DMS114 treated with DMSO at 0.1 percent for 48 hours (cell line): ENCODE results near the gene TOM1L2.

Experiments used
- DNase-seq: peaks from one replicate; lab custom pipeline; 2025; ENCODE audit not compliant: unreplicated experiment; lab: John Stamatoyannopoulos, UW

TOM1L2 gene

DNA sequence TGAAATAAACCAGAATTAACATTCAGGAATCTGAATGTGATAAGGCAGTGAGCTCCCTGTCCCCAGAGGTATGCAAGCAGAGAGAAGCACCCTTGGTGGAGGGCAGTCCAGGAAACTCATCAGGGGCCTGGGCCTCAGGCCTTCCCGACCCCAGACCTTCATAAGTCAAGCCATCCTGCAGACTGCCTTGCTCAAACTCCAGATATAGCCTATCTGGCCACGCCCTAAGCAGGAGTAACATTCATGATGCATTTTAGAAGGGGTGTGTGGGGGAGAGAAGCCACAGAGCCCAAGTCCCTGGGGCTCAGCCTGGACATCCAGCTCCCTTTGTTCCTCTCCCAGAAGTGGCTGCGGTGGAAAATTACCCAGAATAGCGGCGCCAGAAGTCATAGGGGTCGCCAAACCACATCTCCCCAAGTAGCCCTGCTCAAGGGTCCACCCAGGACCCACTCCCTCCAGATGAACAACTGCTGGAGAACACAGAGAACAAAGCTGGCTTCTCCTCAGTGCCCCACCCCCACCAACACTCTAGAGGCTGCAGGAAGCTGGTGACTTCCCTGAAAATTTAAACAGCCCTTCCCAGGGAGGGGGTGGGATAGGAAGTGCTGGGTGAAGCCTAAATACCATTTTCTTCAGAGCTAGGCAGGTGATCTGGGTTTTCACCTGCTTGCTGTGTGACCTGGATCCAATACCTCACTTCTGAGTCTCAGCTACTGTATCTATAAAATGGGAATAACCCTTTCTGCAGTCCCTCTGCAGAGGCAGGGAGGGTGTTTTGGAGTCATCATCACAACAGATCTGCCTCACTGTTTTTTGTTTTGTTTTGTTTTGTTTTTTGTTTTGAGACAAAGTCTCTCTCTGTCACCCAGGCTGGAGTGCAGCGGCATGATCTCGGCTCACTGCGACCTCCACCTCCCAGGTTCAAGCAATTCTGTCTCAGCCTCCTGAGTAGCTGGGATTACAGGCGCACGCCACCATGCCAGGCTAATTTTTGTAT, 133.9 kb downstream of the TOM1L2 start:
- DNase-seq: no peak

DNA sequence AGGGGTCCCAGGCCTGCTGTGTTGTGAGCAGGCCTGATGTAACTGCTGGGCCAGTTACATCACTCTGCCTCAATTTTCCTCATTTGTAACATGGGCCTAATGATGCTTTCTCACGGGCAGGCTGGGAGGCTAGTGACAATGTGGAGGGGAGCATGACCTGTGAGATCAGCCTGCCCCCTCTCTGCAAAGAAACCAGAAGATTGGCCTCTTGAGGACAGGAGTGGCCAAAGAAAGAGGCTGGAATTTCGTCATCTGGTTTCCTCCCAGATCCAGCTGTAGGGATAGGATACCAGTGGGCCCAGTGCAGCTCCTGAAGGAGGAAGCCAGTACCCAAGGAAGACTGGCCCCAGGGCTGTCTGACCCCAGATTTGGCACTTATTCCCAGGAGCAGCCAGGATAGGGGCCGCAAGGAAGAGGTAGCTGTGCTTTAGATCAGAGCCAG, 134.8 kb downstream of the TOM1L2 start:
- no peak for DNase-seq

DNA sequence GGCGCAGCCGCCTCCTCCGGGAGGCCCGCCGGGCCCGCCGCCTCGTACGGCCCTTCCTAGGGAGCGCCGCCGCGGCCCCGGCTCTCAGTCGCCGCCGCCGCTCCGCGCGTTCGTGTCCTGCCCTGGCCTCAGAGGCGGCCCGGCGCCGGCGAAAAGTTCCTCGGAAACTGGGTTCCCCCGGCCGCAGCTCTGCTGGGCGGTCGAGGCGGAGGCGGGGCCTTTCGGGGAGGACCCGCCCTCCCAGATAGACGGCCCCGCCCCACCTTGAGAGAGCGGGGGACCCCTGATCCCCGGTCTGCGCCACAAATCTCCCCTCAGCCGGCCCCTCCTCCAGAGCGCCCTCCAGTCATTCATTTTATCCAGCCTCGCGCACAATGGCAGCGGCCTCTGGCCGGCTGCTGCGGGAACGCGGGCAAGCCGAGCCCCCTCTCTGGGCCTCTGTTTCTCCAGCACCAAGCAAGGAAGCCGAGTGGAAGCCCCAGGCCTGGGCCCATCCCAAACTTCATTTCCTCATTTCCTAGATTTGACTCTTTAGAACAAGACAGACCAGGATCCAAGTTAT, 135.3 kb downstream of the TOM1L2 start, which contains the start of gene SREBF1:
Gene SREBF1 (minus strand): TSS at position 169 of the 562 bp plus-strand sequence. CDS start 169 bp downstream, outside the sequence.
- DNase-seq: no peak

DNA sequence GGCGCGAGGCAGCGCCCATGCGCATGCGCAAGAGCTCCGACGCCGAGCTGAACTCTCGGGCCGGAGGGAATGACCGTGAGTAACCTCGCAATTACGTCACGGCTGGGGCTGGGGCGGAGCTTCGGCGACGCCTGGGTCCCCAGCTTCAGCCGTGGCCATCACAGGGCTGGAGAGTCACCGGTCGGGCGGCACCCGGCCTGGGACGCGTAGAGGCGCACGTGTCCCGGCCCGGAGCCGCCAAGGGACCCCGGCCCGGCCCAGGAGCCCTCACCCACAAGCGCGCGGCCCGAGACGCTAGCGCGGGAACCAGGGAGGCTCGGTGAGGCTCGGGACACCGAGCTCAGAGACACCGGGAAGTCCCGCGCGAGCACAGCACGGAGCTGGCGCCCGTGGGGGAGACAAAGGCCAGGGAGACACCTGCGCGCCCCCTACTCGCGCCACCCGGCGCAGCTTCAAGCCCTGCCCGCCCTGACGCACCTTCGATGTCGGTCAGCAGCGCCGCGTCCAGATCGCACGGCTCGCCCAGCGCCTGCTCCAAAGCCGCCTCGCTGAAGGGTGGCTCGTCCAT, 135.9 kb downstream of the TOM1L2 start:
- peak; percentile 36 for DNase-seq

DNA sequence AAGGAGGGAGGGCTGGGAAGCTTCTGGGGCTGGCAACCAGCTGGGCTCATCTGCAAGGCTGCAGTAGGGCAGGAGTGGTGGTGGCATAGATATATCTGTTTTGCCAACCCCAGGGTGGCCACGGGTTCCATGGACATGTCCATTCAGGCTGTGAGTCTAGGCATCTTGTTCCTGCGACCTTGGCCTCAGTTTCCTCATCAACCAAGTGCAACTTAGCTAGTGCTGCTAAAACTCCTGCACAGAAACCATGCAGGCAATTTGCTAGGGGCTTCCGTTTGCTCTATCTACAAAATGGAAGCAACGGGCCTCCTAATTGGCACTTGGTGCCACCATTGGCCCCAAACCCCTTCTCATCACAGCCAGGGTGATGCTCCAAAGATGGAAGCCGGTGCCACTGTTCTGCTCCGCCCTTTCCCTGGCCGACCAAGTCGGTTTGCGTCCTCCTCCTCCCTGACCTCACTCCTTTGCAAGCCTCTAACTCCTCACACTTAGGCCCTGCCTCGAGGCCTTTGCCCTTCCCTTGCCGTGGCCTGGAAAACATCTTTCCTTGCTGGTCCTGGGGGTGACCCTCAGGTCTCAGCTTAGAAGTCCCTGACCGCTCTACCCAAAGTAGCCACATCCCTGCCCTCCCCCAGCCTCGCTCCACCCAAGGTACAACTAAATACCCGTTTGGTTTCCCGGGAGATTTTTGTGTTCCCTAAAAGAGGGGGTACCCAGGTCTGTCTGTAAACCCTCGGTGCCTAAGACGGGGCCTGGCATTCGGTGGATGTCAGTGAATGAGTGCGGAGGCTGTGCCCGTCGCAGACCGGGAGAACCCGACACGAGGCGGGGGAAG, 136.6 kb downstream of the TOM1L2 start:
- DNase-seq: no peak

DNA sequence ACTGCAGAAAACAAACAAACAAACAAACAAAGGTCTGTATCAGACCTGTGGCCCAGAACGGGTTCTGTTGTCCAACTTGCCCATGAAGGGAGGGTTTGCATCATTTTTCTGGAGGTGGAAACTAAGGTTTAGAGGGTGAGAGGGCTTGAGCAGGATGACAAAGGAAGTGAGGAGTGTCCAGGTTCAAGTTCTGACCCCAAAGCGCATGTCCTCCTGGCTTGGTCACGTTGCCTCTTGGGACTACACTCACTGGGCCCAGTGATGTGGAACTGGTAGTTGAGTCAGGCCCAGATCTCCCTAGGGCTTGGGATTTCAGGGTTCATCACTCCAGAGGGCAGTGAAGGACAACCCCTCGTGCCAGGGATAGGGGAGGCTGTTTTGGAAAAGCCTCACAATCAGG, 137.2 kb downstream of the TOM1L2 start:
- DNase-seq: no peak

DNA sequence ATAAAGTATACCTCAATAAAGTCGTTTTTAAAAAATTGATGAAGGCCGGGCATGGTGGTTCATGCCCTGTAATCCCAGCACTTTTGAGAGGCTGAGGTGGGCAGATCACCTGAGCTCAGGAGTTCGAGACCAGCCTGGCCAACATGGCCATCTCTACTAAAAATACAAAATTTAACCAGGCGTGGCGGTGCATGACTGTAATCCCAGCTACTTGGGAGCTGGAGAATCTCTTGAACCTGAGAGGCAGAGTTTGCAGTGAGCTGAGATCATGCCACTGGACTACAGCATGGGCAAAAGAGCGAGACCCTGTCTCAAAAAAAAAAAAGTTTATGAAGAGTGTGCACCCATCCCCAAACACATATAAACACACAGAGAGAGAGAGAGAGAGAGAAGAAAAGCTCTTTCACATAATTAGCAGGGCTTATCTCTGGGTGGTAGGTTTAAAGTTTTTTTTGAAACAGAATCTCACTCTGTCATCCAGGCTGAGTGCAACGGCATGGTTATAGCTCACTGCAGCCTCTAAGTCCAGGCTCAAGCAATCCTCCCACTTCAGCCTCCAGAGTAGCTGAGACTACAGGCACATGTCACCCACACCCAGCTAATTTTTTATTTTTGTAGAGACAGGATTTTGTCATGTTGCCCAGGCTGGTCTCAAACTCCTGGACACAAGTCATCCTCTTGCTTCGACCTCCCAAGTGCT, 138.4 kb downstream of the TOM1L2 start:
- no peak for DNase-seq

DNA sequence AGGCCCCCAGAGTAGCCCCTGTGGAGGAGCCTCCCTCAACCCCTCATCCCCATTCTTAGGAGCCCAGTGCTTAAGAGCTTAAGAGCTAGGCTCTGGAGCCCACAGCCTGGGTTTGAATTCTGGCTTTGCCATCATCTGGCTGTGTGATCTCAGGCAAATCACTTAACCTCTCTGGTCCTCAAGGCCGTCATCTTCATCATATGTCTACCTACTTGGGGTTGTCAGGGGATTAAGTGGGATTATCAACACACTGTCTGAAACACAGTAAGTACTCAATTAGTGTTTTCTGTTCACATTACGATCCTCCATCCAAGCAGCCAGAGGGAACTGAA, 140.2 kb downstream of the TOM1L2 start:
- DNase-seq: no peak

DNA sequence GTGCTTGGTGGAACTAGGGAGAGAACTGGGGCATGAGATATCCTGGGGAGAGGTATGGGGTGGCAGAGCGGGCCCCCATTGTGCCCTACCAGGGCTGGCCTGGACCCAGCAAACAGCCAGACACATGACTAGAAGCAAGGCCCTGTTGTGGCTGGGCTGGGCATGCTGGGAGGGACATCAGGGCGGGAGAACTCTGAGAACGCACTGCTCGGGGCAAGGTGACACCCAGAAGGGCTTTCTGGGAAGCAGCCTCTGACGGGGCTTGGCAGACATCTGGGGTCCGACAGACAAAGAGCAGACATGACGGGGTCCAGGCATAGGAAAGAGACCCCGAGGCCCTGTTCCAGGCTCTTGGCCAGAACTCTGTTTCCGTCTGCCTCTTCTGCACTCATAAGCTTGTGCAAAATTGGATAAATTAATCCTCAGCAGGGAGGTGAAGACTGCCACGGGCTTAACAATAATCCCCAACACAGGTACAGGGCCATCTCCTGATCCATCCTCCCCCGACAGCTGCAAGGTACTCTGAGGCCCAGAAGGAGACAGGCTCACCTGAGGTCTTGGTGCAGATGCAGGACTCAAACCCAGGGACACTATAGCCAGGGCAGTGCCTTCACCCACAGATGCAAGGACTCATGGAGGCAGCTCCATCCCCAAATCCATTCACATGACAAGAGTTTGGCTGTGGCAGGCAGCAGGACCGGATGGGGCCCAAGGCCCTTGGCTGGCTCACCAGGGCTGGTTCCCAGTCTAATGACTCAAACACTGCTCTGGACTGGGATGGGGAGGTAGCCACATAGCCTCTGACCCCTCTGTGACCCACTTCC, 140.8 kb downstream of the TOM1L2 start:
- DNase-seq: no peak

DNA sequence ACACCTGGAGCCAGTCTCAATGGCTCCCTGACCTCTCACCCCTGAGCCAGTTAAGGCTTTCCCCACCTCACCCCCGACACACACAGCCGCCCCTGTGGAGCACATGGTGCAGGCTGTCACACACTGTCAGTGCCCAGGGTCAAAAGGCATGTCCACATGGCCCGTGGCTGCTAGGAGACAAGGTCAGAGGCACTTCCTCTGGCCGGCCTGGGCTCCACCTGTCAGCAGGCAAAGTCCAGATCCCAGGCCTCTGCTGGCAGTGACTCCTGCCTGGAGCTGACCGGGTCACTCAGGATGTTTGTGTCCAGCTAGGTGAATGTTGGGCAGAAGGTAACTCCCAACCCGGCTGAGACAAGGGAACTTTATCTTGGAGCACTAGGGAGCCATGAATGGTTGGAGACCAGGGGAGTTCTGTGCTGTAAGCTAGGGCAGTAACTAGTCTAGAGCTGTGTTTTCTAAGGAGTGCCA, 141.4 kb downstream of the TOM1L2 start:
- DNase-seq: no peak

DNA sequence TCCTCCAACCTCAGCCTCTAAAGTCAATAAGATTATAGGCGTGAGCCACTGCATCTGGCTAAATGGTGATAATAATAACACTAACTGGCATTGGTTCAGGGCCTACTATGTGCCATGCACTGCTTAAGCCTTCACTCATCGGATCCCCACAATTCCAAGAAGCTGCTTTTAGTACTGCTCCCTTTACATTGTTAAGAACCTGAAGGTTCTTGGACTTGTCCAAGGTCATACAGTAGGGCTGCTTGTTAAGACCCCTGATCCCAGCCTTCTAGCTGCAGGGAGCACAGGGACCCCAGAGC, 142.0 kb downstream of the TOM1L2 start:
- DNase-seq: no peak

DNA sequence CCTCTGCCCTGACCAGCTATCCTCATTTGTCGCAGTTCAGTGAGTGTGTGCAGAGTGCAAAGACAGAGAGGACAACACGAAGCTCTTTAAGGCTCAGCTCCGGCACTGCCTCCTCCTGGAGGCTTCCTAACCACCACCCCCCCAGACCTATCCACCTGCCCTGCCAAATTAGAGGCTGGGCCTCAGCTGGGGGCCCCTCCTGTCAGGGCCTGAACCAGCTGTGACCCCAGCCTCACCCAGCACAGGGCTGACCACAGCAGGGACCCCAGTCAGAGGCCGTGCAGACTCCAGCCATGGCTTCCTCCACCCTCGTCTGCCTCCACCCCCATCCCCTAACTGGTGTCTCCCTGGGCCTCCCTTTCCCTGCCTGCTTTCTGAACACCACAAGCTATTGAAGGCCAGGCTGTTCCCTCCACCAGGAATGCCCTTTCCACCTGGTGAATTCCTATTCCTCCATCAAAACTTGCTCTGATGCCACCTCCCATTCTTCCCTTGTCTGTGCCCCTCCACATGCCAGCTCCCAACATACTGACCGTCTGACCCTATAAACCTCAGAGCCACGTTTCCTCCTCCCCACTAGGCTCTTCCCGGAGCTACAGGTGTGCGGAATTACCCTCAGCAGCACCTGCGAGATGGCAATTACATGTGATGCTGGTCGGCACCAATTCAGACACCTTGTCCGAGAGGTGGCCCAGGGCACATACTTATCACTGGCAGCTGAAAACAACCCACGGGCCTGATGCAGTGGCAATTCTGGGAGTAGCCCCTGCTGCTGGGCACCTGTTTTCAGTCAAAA, 144.2 kb downstream of the TOM1L2 start:
- DNase-seq: no peak

DNA sequence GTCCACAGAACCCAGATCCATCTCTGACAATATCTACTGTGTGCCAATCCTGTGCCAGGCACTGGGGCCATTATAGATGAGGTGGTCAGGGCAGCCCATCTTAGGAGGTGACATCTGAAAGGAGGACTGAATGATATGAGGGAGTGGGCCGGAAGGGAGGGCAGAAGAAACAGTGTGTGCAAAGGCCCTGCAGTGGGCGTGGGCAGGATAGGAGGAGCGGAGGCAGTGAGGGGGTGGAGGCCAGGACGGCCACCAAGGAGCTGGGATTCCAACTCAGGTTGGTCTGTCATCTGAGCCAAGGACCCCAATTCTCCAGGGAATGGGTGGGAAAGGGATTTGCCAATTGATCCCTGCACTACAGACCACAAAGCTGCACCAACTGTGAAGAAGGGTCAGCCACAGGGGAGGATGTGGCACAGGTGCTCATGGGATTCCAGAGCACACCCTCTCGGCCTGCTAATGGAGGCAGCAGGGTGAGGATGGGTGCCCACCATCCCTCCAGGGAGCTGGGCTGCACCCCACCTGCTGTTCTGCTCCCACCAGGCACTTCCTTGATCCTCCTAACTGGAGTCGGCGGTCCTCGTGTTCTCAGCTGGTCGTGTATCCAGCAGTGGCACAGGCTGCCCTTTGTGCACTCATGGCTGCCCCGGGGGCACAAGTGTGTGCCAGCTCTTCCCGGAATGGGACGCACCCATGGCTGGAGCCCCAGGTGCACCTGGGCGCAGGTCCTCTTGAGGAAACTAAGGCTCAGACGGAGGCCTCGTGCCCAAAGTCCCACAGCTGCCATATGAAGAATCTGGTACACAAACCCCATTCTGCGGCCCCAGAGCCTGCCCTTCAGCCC, 145.0 kb downstream of the TOM1L2 start:
- no peak for DNase-seq

DNA sequence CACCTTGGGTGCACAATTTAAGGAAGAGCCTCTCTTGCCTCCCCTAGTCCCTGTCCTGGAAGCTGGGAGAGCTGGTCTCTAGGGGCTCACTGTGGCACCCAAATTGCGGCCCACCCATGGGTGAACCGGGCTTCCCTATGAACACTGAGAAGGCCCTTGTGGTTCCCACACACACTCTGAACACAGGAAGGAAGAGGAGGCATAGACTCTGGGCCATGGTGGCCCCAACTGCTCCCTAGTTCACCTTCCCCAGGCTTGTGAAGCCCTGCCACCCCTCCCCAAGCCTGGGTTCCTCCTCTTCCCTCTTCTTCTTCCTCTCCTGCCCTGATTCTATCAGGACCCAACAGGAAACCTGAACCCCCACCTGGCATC, 145.9 kb downstream of the TOM1L2 start:
- no peak for DNase-seq

DNA sequence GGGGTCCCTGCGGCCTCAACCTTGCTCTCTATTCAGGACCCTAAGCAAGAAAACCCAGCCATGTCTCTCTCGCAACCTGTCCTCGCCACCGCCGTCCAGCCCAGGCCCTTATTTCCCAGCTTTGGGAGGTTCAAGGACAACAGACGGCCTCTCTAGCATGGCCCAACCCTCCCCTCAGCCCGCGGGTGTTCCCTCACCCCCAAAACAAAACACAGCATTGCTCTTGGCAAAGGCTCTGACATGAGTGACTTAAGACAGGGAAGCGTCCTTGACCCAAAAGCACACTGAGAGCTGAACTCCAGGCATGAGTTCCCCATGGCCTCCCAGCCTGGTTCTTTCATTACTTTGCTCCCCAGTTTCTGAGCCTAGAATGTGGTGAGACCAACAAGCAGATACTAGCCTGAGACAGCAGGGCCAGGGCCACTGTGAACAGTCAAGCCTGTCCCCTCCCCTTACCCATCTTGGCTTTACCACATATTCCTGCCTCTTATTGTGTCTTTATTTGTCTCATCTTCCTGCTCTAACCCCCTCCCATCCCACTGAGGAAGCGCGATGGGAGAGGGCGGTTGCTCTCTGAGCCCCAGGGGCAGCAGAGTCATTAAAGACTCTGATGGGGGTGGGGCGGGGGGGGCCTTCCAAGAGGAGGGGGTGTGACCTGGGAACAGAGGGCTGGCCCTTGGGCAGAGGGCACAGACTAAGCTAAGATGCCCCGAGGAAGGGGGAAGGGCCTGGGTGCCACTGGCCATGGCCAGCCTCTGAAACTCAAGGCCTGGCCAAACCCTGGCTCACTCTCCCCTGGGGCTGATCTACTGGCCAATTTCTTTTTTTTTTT, 147.2 kb downstream of the TOM1L2 start:
- DNase-seq: no peak

DNA sequence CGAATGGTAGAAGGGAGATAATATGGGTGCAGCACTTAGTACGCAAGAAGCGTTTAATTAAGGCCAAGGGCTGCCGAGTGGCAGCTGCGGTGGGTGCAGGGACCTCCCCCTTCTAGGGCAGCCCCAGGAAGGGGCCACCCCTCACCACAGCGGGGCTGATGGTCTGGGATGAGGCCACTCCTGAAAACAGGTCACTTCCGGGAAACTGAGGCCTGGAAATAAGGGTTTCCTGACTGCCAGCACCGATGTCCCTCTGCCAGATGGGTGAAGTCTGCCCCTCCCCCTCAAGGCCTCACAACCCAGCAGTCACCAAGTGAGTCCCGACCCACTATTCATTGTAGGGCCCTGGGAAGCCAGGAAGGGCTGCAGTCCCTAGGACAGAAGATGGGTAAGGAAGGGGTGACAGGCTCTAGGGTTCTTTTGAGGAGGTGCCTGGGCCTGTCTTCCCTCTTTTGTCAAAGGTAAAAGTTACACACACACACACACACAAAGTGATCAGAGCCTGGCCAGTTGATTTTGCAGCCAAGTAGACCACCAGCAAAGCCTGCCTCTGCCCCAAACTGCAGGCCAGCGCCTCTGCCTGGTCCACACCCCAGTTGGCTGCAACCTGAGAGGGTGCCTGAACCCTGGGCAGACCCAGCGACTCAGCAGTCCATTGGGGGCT, 147.9 kb downstream of the TOM1L2 start:
- DNase-seq: no peak
